Ovary (tissue), 9 donors: ENCODE data around the gene RGS6. TPM values are rescaled to one million over a fixed set of nuclear protein-coding genes. Genes with fewer than 3 reads are reported as not detected.

Experiments
- DNase-seq, 5 donors: peaks; one replicate each; pipeline ENCODE4 v3.0.0-alpha.2; 2019 to 2020
- H3K27ac ChIP-seq, 2 donors: fragments of 200-600 bp; one replicate each; pipeline versions ENCODE4 v1.5.1 to v1.8.0; 2019 to 2022
- H3K27me3 ChIP-seq: fragments of 200-600 bp; one replicate; pipeline ENCODE4 v1.8.0; 2022
- H3K36me3 ChIP-seq: fragments of 200-600 bp; sonication (generic); one replicate; pipeline ENCODE4 v1.5.1; 2019
- H3K4me1 ChIP-seq: one replicate; pipeline ENCODE4 v1.8.1; 2013; ENCODE audit warnings: mild to moderate bottlenecking, moderate library complexity; ENCODE audit not compliant: insufficient read depth
- H3K4me3 ChIP-seq: fragments of 200-600 bp; sonication (generic); one replicate; pipeline ENCODE4 v1.5.1; 2017
- H3K9me3 ChIP-seq, 2 donors: fragments of 200-600 bp in 1 of 2; sonication (generic) in 1 of 2; one replicate each; pipeline versions ENCODE4 v1.5.1 to v1.8.1; 2013 to 2019; ENCODE audit warnings: mild to moderate bottlenecking in 1 of 2, moderate library complexity in 1 of 2
- CTCF ChIP-seq, 3 donors: fragments of 450-650 bp in 2 of 3; fragments of 200-600 bp in 1 of 3; IDR thresholded peaks; one replicate each; pipeline versions ENCODE4 v1.5.1 to v1.8.0; 2016 to 2022; ENCODE audit warnings: antibody characterized with exemption in 3 of 3, mild to moderate bottlenecking in 1 of 3
- EP300 ChIP-seq: sonication (generic); formaldehyde crosslinking; IDR thresholded peaks from one replicate; pipeline ENCODE4 v1.6.1; 2017; ENCODE audit warnings: antibody characterized with exemption
- POLR2A ChIP-seq: fragments of 450-650 bp; IDR thresholded peaks from one replicate; pipeline ENCODE4 v1.6.1; 2017; ENCODE audit warnings: antibody characterized with exemption, mild to moderate bottlenecking, moderate library complexity
- WGBS, 3 donors: extraction: QIAGEN DNeasy Blood & Tissue Kit in 1 of 3; methylation state at CpG; one replicate each; pipeline versions ENCODE4 v1.1.5 to v1.1.7; 2013 to 2017; 5-methylcytosine and 5-hydroxymethylcytosine counted together
- intact Hi-C, 4 donors: fragments of 100-400 bp; cut with DNase I; formaldehyde crosslinking; loops; one replicate each; pipeline versions ENCODE4 v1.11.0 to v1.15.1; 2022 to 2023
- polyA plus RNA-seq, 2 donors: library from polyadenylated mRNA; stranded (reverse); fragments of 200-250 nt in 1 of 2; fragments of 350-450 nt in 1 of 2; fragmentation: Illumina TruSeq in 1 of 2; extraction: RNeasy Lipid Tissue Mini Kit (QIAGEN cat#74804) in 1 of 2; gene quantifications; one replicate each; pipeline ENCODE4 v1.2.3, GENCODE V29; 2013 to 2014
- total RNA-seq, 7 donors: library from RNA; depleted of rRNA in 2 of 7; stranded (reverse); fragments of >200 nt in 2 of 7; fragmentation: NEBNext Ultra II Directional in 3 of 7; extraction: Animal tissue kit (Norgen Biotek cat#: 25700) in 3 of 7; gene quantifications; one replicate each; pipeline versions ENCODE4 v1.1.0 to v1.2.4, GENCODE V29; 2016 to 2023
- donor health status: DM: no; HTN: no; CAD: no; lungs with moderate emphysema.
- donor health status: DM: no; HTN: no; CAD: no.
- donor health status: Bipolar disorder and iron deficiency.
- donor health status: DM: yes; HTN: yes; CAD: no.
- donor health status: DM: no; HTN: no; CAD: no.
- donor health status: DM: yes; HTN: yes; CAD: no.

RGS6 gene
- total and polyA plus RNA-seq, 9 donors = 0.53 to 6.9 (median 1.1) TPM

DNA sequence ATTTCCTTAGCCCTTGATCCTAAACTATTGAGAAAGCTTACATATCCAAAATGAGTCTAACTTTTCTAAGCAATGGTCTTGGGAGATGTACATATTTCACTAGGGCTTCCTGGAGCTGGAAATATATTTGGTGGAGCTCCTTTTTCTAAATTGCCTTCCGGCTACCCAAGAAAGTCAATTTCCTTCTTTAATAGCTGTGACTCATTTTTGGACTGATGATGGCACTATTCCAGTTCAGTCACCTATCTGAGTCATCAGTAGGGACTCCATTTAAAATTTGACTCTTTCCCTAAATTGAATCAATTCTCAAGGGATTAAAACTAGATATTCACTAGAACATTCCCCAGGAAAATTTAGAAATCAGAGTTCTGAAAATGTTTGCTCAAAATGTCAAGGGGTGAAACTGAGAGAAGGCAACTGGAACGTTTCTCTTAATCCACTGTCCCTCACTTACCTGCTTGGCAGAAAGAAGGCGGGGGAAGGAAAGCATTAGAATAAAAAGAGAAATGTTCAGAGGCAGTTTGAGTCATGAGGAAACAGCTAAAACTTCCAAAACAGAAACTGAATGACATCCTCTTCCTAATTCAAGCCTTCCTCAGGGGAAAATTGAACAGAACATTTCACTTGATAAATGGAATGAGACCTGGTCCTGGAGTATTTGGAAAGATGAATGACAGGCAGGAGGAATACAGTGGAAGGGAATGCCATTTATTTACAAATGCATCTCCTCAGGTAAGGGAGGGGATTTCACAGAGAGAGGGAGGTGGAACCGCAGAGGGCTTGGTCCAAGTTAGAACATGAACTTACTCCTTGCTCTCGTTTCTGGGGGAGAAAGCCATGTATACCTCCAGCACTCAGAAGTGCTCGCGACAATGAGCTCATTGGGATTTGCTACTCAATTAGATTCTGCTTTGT, 91.2 kb downstream of the RGS6 start:
- no peaks in the 10 kb centered on the region for H3K36me3 ChIP-seq
- no peak overlapping the region for H3K27ac ChIP-seq
- H3K27me3 ChIP-seq = no peaks in the 10 kb centered on the region
- DNase-seq = no peak
- no peaks in the 10 kb centered on the region for H3K4me1 ChIP-seq
- 58 to 68% (median 64%) methylated on average over 7 of the region's 7 CpGs for WGBS, 3 donors
- no peaks in the 10 kb centered on the region for H3K9me3 ChIP-seq
- intact Hi-C loops = no loop called here
- no peak overlapping the region for H3K4me3 ChIP-seq
- TF ChIP-seq EP300 (no peak), CTCF (IDR thresholded peaks at IDR 0.05) (no peak), POLR2A (no peak)

GRCh38 chr14:72024043-72024407, 91.8 kb downstream of the RGS6 start:
- H3K4me3 ChIP-seq = no peak overlapping the region
- H3K36me3 ChIP-seq = no peaks in the 10 kb centered on the region
- H3K27me3 ChIP-seq = no peaks in the 10 kb centered on the region
- no peak for TF ChIP-seq POLR2A
- TF ChIP-seq EP300 = no peak
- no peak for TF ChIP-seq CTCF (IDR thresholded peaks at IDR 0.05)
- H3K27ac ChIP-seq = no peak overlapping the region
- WGBS, 3 donors = 28 to 37% (median 30%) methylated on average over 4 to 6 of the region's 6 CpGs
- H3K9me3 ChIP-seq = no peaks in the 10 kb centered on the region
- no peaks in the 10 kb centered on the region for H3K4me1 ChIP-seq
- intact Hi-C loops = no loop called here
- no peak for DNase-seq

- 72 to 80% (median 77%) methylated on average over 4 of the region's 4 CpGs for WGBS, 3 donors
- intact Hi-C loops = no loop called here
Measured at GRCh38 chr14:72024504-72024903, 92.3 kb downstream of the RGS6 start.

DNA sequence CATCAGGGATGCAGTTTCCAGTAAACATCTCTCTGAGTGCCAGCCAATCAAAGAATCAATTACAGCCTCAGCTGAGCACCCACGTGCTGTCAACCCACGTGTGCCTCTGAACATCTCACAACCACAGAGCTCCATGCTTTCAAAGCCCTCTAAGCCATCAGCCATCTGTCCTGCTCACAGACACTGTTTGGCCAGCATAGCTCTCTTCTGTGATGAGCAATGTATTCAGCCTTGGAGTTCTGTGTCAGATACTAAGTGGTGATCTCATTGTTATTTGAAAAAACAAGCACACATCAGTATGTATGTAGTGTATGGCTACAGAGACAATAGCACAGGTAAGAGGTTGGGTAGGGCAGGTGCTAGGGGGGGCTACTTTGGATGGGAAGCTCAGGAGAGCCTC, 94.3 kb downstream of the RGS6 start:
- H3K4me1 ChIP-seq = no peaks in the 10 kb centered on the region
- no peaks in the 10 kb centered on the region for H3K9me3 ChIP-seq
- no peak overlapping the region for H3K4me3 ChIP-seq
- intact Hi-C loops = no loop called here
- no peak overlapping the region for H3K27ac ChIP-seq
- no peaks in the 10 kb centered on the region for H3K27me3 ChIP-seq
- no peak for DNase-seq
- TF ChIP-seq CTCF (IDR thresholded peaks at IDR 0.05) = no peak
- TF ChIP-seq EP300 = no peak
- TF ChIP-seq POLR2A = no peak
- 29 to 42% (median 31%) methylated on average over 2 of the region's 2 CpGs for WGBS, 3 donors
- H3K36me3 ChIP-seq = no peaks in the 10 kb centered on the region

More at GRCh38 chr14:72024504-72024903, 92.3 kb downstream of the RGS6 start:
- TF ChIP-seq CTCF (IDR thresholded peaks at IDR 0.05) = no peak
- no peak for TF ChIP-seq EP300
- TF ChIP-seq POLR2A = no peak
- Histone ChIP-seq H3K9me3 (no peaks in the 10 kb centered on the region), H3K27me3 (no peaks in the 10 kb centered on the region), H3K36me3 (no peaks in the 10 kb centered on the region), H3K27ac (no peak overlapping the region), H3K4me1 (no peaks in the 10 kb centered on the region), H3K4me3 (no peak overlapping the region)
- no peak for DNase-seq
